ENCODE results near the gene ZNF146. TPM values are rescaled to one million over a fixed set of nuclear protein-coding genes. Genes with fewer than 3 reads are reported as not detected.
"Not testable (repeated sequence)": the region's sequence is repeated elsewhere in the genome, so short reads cannot be mapped to it uniquely, and the experiment has no call there.

Gene ZNF146
- polyA plus RNA-seq, 1 donor (not counting 4 experiments of a cell fraction or from before 2014, with no cell fraction given), result 82.6 TPM

- H3K27me3 ChIP-seq (ENCODE audit: control insufficient read depth, extremely low read depth, insufficient read depth, low read length), result no peaks in the 10 kb centered on the region
- TF ChIP-seq EZH2 (IDR thresholded peaks at IDR 0.05; ENCODE audit: low read length) (no peak), CTCF (optimal IDR thresholded peaks at IDR 0.05 in 1 of 3, IDR thresholded peaks at IDR 0.05 in 1 of 3, conservative IDR thresholded peaks at IDR 0.05 in 1 of 3; ENCODE audit: extremely low read depth in 1 of 3, insufficient read depth in 2 of 3, low read length in 3 of 3) (no peak)
- no peaks in the 10 kb centered on the region for H3K9me3 ChIP-seq (ENCODE audit: control insufficient read depth, low read depth, low read length)
- peaks cover 0 to under 1% of the 10 kb centered on the region in 2 experiments for H3K36me3 ChIP-seq (ENCODE audit: control insufficient read depth in 2 of 2, extremely low read depth in 1 of 2, insufficient read depth in 2 of 2, low read length in 2 of 2)
- H3K4me1 ChIP-seq (ENCODE audit: control insufficient read depth, extremely low read depth, insufficient read depth, low read length), result no peaks in the 10 kb centered on the region
- H2AFZ ChIP-seq (ENCODE audit: control insufficient read depth, low read length), result no peak overlapping the region
- H3K9ac ChIP-seq (ENCODE audit: control insufficient read depth, extremely low read depth, insufficient read depth, low read length), result no peak overlapping the region
- H3K9me1 ChIP-seq (ENCODE audit: control insufficient read depth, extremely low read depth, insufficient read depth, low read length), result no peaks in the 10 kb centered on the region
- FAIRE-seq (no peak), DNase-seq (ENCODE audit: low read depth, low spot score) (no peak)
- no peaks in the 10 kb centered on the region for H3K79me2 ChIP-seq (ENCODE audit: control insufficient read depth, insufficient read depth, low read length)
- H4K20me1 ChIP-seq (ENCODE audit: control insufficient read depth, extremely low read depth, insufficient read depth, low read length), result no peaks in the 10 kb centered on the region
- H3K27ac ChIP-seq (ENCODE audit: control insufficient read depth, insufficient read depth, low read length), result no peak overlapping the region
- dilution Hi-C loops (cut with MboI; ENCODE audit: extremely low pct_ligation_motif_present, low sequenced_read_pairs), result no loop called here
- no peak overlapping the region for H3K4me2 ChIP-seq (ENCODE audit: control insufficient read depth, extremely low read depth, insufficient read depth, low read depth, low read length)
- H3K4me3 ChIP-seq (ENCODE audit: control insufficient read depth in 2 of 3, extremely low read depth in 1 of 3, insufficient read depth in 2 of 3, low read depth in 1 of 3, low read length in 3 of 3), result no peak overlapping the region
Observed at GRCh38 chr19:36172852-36173251, 42.1 kb upstream of the ZNF146 start.

- DNase-seq (ENCODE audit: low read depth, low spot score); dilution Hi-C loops (cut with MboI; ENCODE audit: extremely low pct_ligation_motif_present, low sequenced_read_pairs); H3K9me3 ChIP-seq (ENCODE audit: control insufficient read depth, low read depth, low read length); H3K9me1 ChIP-seq (ENCODE audit: control insufficient read depth, extremely low read depth, insufficient read depth, low read length); H2AFZ ChIP-seq (ENCODE audit: control insufficient read depth, low read length); H3K79me2 ChIP-seq (ENCODE audit: control insufficient read depth, insufficient read depth, low read length); H3K27ac ChIP-seq (ENCODE audit: control insufficient read depth, insufficient read depth, low read length); H3K36me3 ChIP-seq (ENCODE audit: control insufficient read depth in 2 of 2, extremely low read depth in 1 of 2, insufficient read depth in 2 of 2, low read length in 2 of 2); H3K4me3 ChIP-seq (ENCODE audit: control insufficient read depth in 2 of 3, extremely low read depth in 1 of 3, insufficient read depth in 2 of 3, low read depth in 1 of 3, low read length in 3 of 3); H3K4me1 ChIP-seq (ENCODE audit: control insufficient read depth, extremely low read depth, insufficient read depth, low read length); H4K20me1 ChIP-seq (ENCODE audit: control insufficient read depth, extremely low read depth, insufficient read depth, low read length); H3K4me2 ChIP-seq (ENCODE audit: control insufficient read depth, extremely low read depth, insufficient read depth, low read depth, low read length); H3K9ac ChIP-seq (ENCODE audit: control insufficient read depth, extremely low read depth, insufficient read depth, low read length); FAIRE-seq; H3K27me3 ChIP-seq (ENCODE audit: control insufficient read depth, extremely low read depth, insufficient read depth, low read length): not testable (repeated sequence)
Observed at GRCh38 chr19:36173846-36174245, 41.1 kb upstream of the ZNF146 start.

DNA sequence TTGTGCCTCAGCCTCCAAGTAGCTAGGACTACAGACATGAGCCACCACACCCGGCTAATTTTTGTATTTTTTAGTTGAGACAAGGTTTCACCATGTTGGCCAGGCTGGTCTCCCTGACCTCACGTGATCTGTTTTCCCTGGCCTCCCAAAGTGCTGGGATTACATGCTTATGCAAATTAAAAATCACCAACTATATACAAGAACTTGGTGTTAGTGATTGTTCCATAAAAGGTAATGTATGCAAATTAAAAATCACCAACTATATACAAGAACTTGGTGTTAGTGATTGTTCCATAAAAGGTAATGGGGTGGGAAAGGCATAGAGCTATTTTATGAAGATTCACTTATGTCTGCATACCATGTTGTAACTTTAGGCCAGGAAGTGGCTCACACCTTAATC, 35.8 kb upstream of the ZNF146 start:
- dilution Hi-C loops (cut with MboI; ENCODE audit: extremely low pct_ligation_motif_present, low sequenced_read_pairs); H3K4me3 ChIP-seq (ENCODE audit: control insufficient read depth in 2 of 3, extremely low read depth in 1 of 3, insufficient read depth in 2 of 3, low read depth in 1 of 3, low read length in 3 of 3); DNase-seq (ENCODE audit: low read depth, low spot score); H3K9ac ChIP-seq (ENCODE audit: control insufficient read depth, extremely low read depth, insufficient read depth, low read length); H3K9me1 ChIP-seq (ENCODE audit: control insufficient read depth, extremely low read depth, insufficient read depth, low read length); H2AFZ ChIP-seq (ENCODE audit: control insufficient read depth, low read length); H4K20me1 ChIP-seq (ENCODE audit: control insufficient read depth, extremely low read depth, insufficient read depth, low read length); H3K4me1 ChIP-seq (ENCODE audit: control insufficient read depth, extremely low read depth, insufficient read depth, low read length); H3K79me2 ChIP-seq (ENCODE audit: control insufficient read depth, insufficient read depth, low read length); H3K9me3 ChIP-seq (ENCODE audit: control insufficient read depth, low read depth, low read length); H3K27me3 ChIP-seq (ENCODE audit: control insufficient read depth, extremely low read depth, insufficient read depth, low read length); H3K4me2 ChIP-seq (ENCODE audit: control insufficient read depth, extremely low read depth, insufficient read depth, low read depth, low read length); H3K27ac ChIP-seq (ENCODE audit: control insufficient read depth, insufficient read depth, low read length); FAIRE-seq; H3K36me3 ChIP-seq (ENCODE audit: control insufficient read depth in 2 of 2, extremely low read depth in 1 of 2, insufficient read depth in 2 of 2, low read length in 2 of 2): not testable (repeated sequence)

Data from keratinocyte (primary cell).